GM18526 (cell line): Measurements from ENCODE around the gene NPLOC4.
A peak's percentile ranks its signal among the peaks of the same experiment; 100 is the strongest.

ENCODE experiments used
- POLR2A ChIP-seq: IDR thresholded peaks from 3 replicates; pipeline ENCODE4 v1.6.1; 2011; ENCODE audit not compliant: insufficient read length; ENCODE audit errors: extremely low read depth

Gene NPLOC4

GRCh38 chr17:81556175-81556691 lies 80.7 kb downstream of the NPLOC4 start:
- no peak for TF ChIP-seq POLR2A

- TF ChIP-seq POLR2A = no peak
Measured at GRCh38 chr17:81553616-81554181, 83.2 kb downstream of the NPLOC4 start.

GRCh38 chr17:81553018-81553615 lies 83.8 kb downstream of the NPLOC4 start:
- TF ChIP-seq POLR2A = peak; percentile 59

- TF ChIP-seq POLR2A = peak; percentile 88
Measured at GRCh38 chr17:81552244-81553017, 84.5 kb downstream of the NPLOC4 start, which contains the start of gene FAAP100. FAAP100 (minus strand) TSS chr17:81552353; CDS start chr17:81552330, 23 bp downstream.

- no peak for TF ChIP-seq POLR2A
Measured at GRCh38 chr17:81551458-81552243, 85.3 kb downstream of the NPLOC4 start.

GRCh38 chr17:81550830-81551457 lies 86.0 kb downstream of the NPLOC4 start:
- TF ChIP-seq POLR2A = no peak

- TF ChIP-seq POLR2A = no peak
Measured at GRCh38 chr17:81550285-81550684, 86.6 kb downstream of the NPLOC4 start.

GRCh38 chr17:81549826-81550225 lies 87.1 kb downstream of the NPLOC4 start:
- TF ChIP-seq POLR2A = no peak

- no peak for TF ChIP-seq POLR2A
Measured at GRCh38 chr17:81549031-81549557, 87.8 kb downstream of the NPLOC4 start.

GRCh38 chr17:81547614-81547982 lies 89.3 kb downstream of the NPLOC4 start:
- TF ChIP-seq POLR2A = no peak

- no peak for TF ChIP-seq POLR2A
Measured at GRCh38 chr17:81546906-81547613, 89.9 kb downstream of the NPLOC4 start.

GRCh38 chr17:81545160-81545949 lies 91.6 kb downstream of the NPLOC4 start:
- no peak for TF ChIP-seq POLR2A

GRCh38 chr17:81544281-81544974 lies 92.5 kb downstream of the NPLOC4 start:
- TF ChIP-seq POLR2A = no peak
